H9 (cell line): Measurements from ENCODE around the gene INVS. TPM values are rescaled to one million over a fixed set of nuclear protein-coding genes. Genes with fewer than 3 reads are reported as not detected.

Experiments
- DNase-seq: peaks from one replicate; pipeline ENCODE4 v3.0.0-alpha.2; 2017
- H2AFZ ChIP-seq: one replicate; pipeline ENCODE4 v1.6.1; 2013; ENCODE audit warnings: mild to moderate bottlenecking, low read length, control low read depth, moderate library complexity
- H2AK5ac ChIP-seq: 2 replicates; pipeline ENCODE4 v1.6.1; 2013; ENCODE audit warnings: low read length, control low read depth, mixed read lengths; ENCODE audit not compliant: insufficient read length
- H2BK120ac ChIP-seq: one replicate; pipeline ENCODE4 v1.6.1; 2013; ENCODE audit warnings: low read depth, mild to moderate bottlenecking, low read length, control low read depth, inconsistent platforms; ENCODE audit not compliant: poor library complexity, severe bottlenecking
- H2BK12ac ChIP-seq: 2 replicates; pipeline ENCODE4 v1.6.1; 2013; ENCODE audit warnings: low read length, control low read depth, mixed read lengths, low read depth; ENCODE audit not compliant: insufficient read length
- H2BK15ac ChIP-seq: 2 replicates; pipeline ENCODE4 v1.6.1; 2013; ENCODE audit warnings: low read depth, low read length, control low read depth
- H2BK20ac ChIP-seq: one replicate; pipeline ENCODE4 v1.6.1; 2013; ENCODE audit warnings: low read depth, mild to moderate bottlenecking, low read length, control low read depth, inconsistent platforms; ENCODE audit not compliant: poor library complexity, severe bottlenecking
- H2BK5ac ChIP-seq: 2 replicates; pipeline ENCODE4 v1.6.1; 2013; ENCODE audit warnings: low read length, control low read depth, mixed read lengths; ENCODE audit not compliant: insufficient read length
- H3K14ac ChIP-seq: 2 replicates; pipeline ENCODE4 v1.6.1; 2013; ENCODE audit warnings: low read length, control low read depth; ENCODE audit not compliant: insufficient read depth
- H3K18ac ChIP-seq: 2 replicates; pipeline ENCODE4 v1.6.1; 2013; ENCODE audit warnings: low read depth, mild to moderate bottlenecking, mixed read lengths, low read length, control low read depth; ENCODE audit not compliant: insufficient read length
- H3K23ac ChIP-seq: 2 replicates; pipeline ENCODE4 v1.6.1; 2013; ENCODE audit warnings: low read length, control low read depth, mixed read lengths, low read depth; ENCODE audit not compliant: insufficient read length
- H3K23me2 ChIP-seq: 2 replicates; pipeline ENCODE4 v1.6.1; 2013; ENCODE audit warnings: low read depth, mild to moderate bottlenecking, mixed read lengths, low read length, control low read depth; ENCODE audit not compliant: insufficient read length, poor library complexity, severe bottlenecking
- H3K27ac ChIP-seq: 2 replicates; pipeline ENCODE4 v1.5.1; 2013; ENCODE audit warnings: low read length, control low read depth, mixed read lengths, low read depth; ENCODE audit not compliant: insufficient read length
- H3K27me3 ChIP-seq: 2 replicates; pipeline ENCODE4 v1.6.1; 2013; ENCODE audit warnings: low read length, control low read depth, inconsistent platforms; ENCODE audit not compliant: insufficient read depth
- H3K4ac ChIP-seq: 2 replicates; pipeline ENCODE4 v1.6.1; 2013; ENCODE audit warnings: low read depth, mild to moderate bottlenecking, control low read depth, inconsistent platforms, low read length, moderate library complexity
- H3K4me1 ChIP-seq: 2 replicates; pipeline ENCODE4 v1.6.1; 2013; ENCODE audit warnings: low read length, control low read depth, inconsistent platforms; ENCODE audit not compliant: insufficient read depth
- H3K4me2 ChIP-seq: 2 replicates; pipeline ENCODE4 v1.6.1; 2013; ENCODE audit warnings: low read length, control low read depth, mixed read lengths; ENCODE audit not compliant: insufficient read length, insufficient read depth
- H3K56ac ChIP-seq: 2 replicates; pipeline ENCODE4 v1.6.1; 2013; ENCODE audit warnings: low read depth, mild to moderate bottlenecking, mixed read lengths, low read length, control low read depth; ENCODE audit not compliant: insufficient read length
- H3K79me1 ChIP-seq: 2 replicates; pipeline ENCODE4 v1.6.1; 2013; ENCODE audit warnings: low read depth, mild to moderate bottlenecking, moderate library complexity, low read length, control low read depth, inconsistent platforms; ENCODE audit not compliant: insufficient read depth, poor library complexity, severe bottlenecking
- H3K79me2 ChIP-seq: 2 replicates; pipeline ENCODE4 v1.6.1; 2013; ENCODE audit warnings: low read length, control low read depth, inconsistent platforms; ENCODE audit not compliant: insufficient read depth
- H3K9ac ChIP-seq: 2 replicates; pipeline ENCODE4 v1.6.1; 2013; ENCODE audit warnings: low read length, control low read depth, mixed read lengths; ENCODE audit not compliant: insufficient read length; ENCODE audit errors: extremely low read depth
- H3K9me3 ChIP-seq: one replicate; pipeline ENCODE4 v1.6.1; 2013; ENCODE audit warnings: low read depth, low read length, inconsistent platforms; ENCODE audit not compliant: control insufficient read depth
- H3T11ph ChIP-seq: one replicate; pipeline ENCODE4 v1.6.1; 2013; ENCODE audit warnings: mild to moderate bottlenecking, low read length, control low read depth, inconsistent platforms
- H4K20me1 ChIP-seq: one replicate; pipeline ENCODE4 v1.6.1; 2013; ENCODE audit not compliant: control insufficient read depth, insufficient read length, insufficient read depth
- H4K5ac ChIP-seq: 2 replicates; pipeline ENCODE4 v1.6.1; 2013; ENCODE audit warnings: low read depth, mild to moderate bottlenecking, mixed read lengths, low read length, control low read depth; ENCODE audit not compliant: insufficient read length
- H4K8ac ChIP-seq: replicated peaks from 2 replicates; pipeline ENCODE4 v1.6.1; 2013; ENCODE audit warnings: low read length, control low read depth, mixed read lengths, low read depth; ENCODE audit not compliant: insufficient read length
- H4K91ac ChIP-seq: 2 replicates; pipeline ENCODE4 v1.6.1; 2013; ENCODE audit warnings: low read depth, mild to moderate bottlenecking, moderate library complexity, mixed read lengths, low read length, control low read depth; ENCODE audit not compliant: insufficient read length
- H3K27ac Mint-ChIP-seq, 3 experiments: 2 replicates in 2 of 3; 3 replicates in 1 of 3; pipeline ENCODE4 v1.8.0; 2020 to 2021; ENCODE audit warnings: mixed read lengths in 3 of 3, mild to moderate bottlenecking in 1 of 3, moderate library complexity in 1 of 3
- H3K27me3 Mint-ChIP-seq: 2 replicates; pipeline ENCODE4 v1.8.0; 2021; ENCODE audit warnings: low read depth, mild to moderate bottlenecking, moderate library complexity, mixed read lengths
- H3K36me3 Mint-ChIP-seq, 3 experiments: 2 replicates in 2 of 3; 3 replicates in 1 of 3; pipeline ENCODE4 v1.8.0; 2020 to 2021; ENCODE audit warnings: low read depth in 3 of 3, mixed read lengths in 3 of 3; ENCODE audit not compliant: insufficient read depth in 1 of 3
- H3K4me1 Mint-ChIP-seq, 2 experiments: 2 replicates each; pipeline ENCODE4 v1.8.0; 2020; ENCODE audit warnings: mixed read lengths in 2 of 2
- H3K4me3 Mint-ChIP-seq, 2 experiments: 2 replicates in 1 of 2; 3 replicates in 1 of 2; pipeline ENCODE4 v1.8.0; 2020 to 2021; ENCODE audit warnings: mild to moderate bottlenecking in 2 of 2, mixed read lengths in 2 of 2, moderate library complexity in 1 of 2
- H3K9me3 Mint-ChIP-seq, 2 experiments: 2 replicates in 1 of 2; 3 replicates in 1 of 2; pipeline ENCODE4 v1.8.0; 2020; ENCODE audit warnings: mild to moderate bottlenecking in 2 of 2, mixed read lengths in 2 of 2, moderate library complexity in 1 of 2
- CTCF ChIP-seq: fragments of 200-600 bp; sonication (generic); conservative IDR thresholded peaks from 3 replicates; pipeline ENCODE4 v1.8.0; 2021; ENCODE audit warnings: antibody characterized with exemption, mild to moderate bottlenecking
- total RNA-seq: library from RNA; stranded (reverse); gene quantifications from 2 replicates; pipeline ENCODE4 v1.2.1, GENCODE V29; 2021

INVS gene
- total RNA-seq, 1 experiment from 2014 or later, result 7.5 TPM

- Mint-ChIP-seq H3K4me1 (peaks cover 0 to 3% of the 10 kb centered on the region in 2 experiments; a peak in 2 of 4 replicates), H3K9me3 (no peaks in the 10 kb centered on the region), H3K27ac (peak overlapping the region in 1 of 3 experiments; percentile 65; a peak in 1 of 7 replicates), H3K27me3 (no peaks in the 10 kb centered on the region), H3K36me3 (peaks cover 0 to 8% (median 5%) of the 10 kb centered on the region in 3 experiments; a peak in 3 of 7 replicates), H3K4me3 (no peak overlapping the region)
- no peak overlapping the region for H2BK20ac ChIP-seq
- H4K20me1 ChIP-seq, result no peaks in the 10 kb centered on the region
- H3T11ph ChIP-seq, result no peak overlapping the region
- no peak overlapping the region for H2AK5ac ChIP-seq
- H4K5ac ChIP-seq, result no peak overlapping the region
- H3K79me1 ChIP-seq, result no peaks in the 10 kb centered on the region
- H3K14ac ChIP-seq, result no peak overlapping the region
- no peak overlapping the region for H3K4ac ChIP-seq
- H3K56ac ChIP-seq, result no peak overlapping the region
- H4K91ac ChIP-seq, result no peak overlapping the region
- H3K27me3 ChIP-seq, result no peaks in the 10 kb centered on the region; the same call in 1 of the 2 replicates
- no peak overlapping the region for H2BK15ac ChIP-seq
- H2BK5ac ChIP-seq, result no peak overlapping the region
- no peaks in the 10 kb centered on the region for H3K4me1 ChIP-seq
- no peak overlapping the region for H3K18ac ChIP-seq
- no peak overlapping the region for H2AFZ ChIP-seq
- H3K9me3 ChIP-seq, result no peaks in the 10 kb centered on the region
- TF ChIP-seq CTCF, result no peak
- H3K79me2 ChIP-seq, result no peaks in the 10 kb centered on the region
- H4K8ac ChIP-seq, result no peak overlapping the region
- H3K27ac ChIP-seq, result no peak overlapping the region
- H2BK120ac ChIP-seq, result no peak overlapping the region
- no peak overlapping the region for H3K4me2 ChIP-seq
- no peak for DNase-seq
- H3K23ac ChIP-seq, result no peak overlapping the region
- H3K23me2 ChIP-seq, result no peaks in the 10 kb centered on the region
- H3K9ac ChIP-seq, result no peak overlapping the region
- no peak overlapping the region for H2BK12ac ChIP-seq
Measured at GRCh38 chr9:100129772-100130171, 30.7 kb downstream of the INVS start.
